GM12878 (cell line): ENCODE measurements around the gene MAP4. TPM values are rescaled to one million over a fixed set of nuclear protein-coding genes. Genes with fewer than 3 reads are reported as not detected.
"Not testable (repeated sequence)": the region's sequence is repeated elsewhere in the genome, so short reads cannot be mapped to it uniquely, and the experiment has no call there.

Experiments used
- ATAC-seq: fragments of 200-7000 bp; cut with Tn5 transposase; 3 replicates; pipeline ENCODE4 v1.9.1; 2020; ENCODE audit warnings: mild to moderate bottlenecking, moderate library complexity
- BruUV-seq: library from RNA; stranded (reverse); fragments of 400-500 nt; replicated peaks from 2 replicates; lab custom pipeline; 2021; lab: Mats Ljungman, UMichigan
- CTCF ChIA-PET: fragments of 300-600 bp; sonication (Branson Sonifier 250); formaldehyde crosslinking; extraction: SDS; loops from one replicate; lab custom pipeline; 2021; ENCODE audit warnings: inconsistent platforms; lab: Yijun Ruan, JAX
- POLR2A ChIA-PET: fragments of 350-600 bp; formaldehyde crosslinking; extraction: SDS; loops from one replicate; lab custom pipeline; 2021; ENCODE audit warnings: inconsistent platforms; lab: Charles Lee
- RAD21 ChIA-PET: fragments of 300-600 bp; sonication (Branson Sonifier 250); formaldehyde crosslinking; loops from one replicate; lab custom pipeline; 2023; ENCODE audit warnings: antibody characterized with exemption; ENCODE audit not compliant: unreplicated experiment; lab: Charles Lee
- SMC1A ChIA-PET: fragments of 300-600 bp; sonication (Branson Sonifier 250); formaldehyde crosslinking; loops from one replicate; lab custom pipeline; 2023; ENCODE audit not compliant: unreplicated experiment, uncharacterized antibody; lab: Charles Lee
- DNase-seq: peaks from one replicate; pipeline ENCODE4 v3.0.0-alpha.2; 2011; ENCODE audit warnings: low read depth, low spot score
- FAIRE-seq: peaks from 3 replicates; lab custom pipeline; 2011; peaks lifted over from hg19 to GRCh38; lab: Jason Lieb, UNC
- H2AFZ ChIP-seq: 2 replicates; pipeline ENCODE4 v1.6.0; 2011; ENCODE audit warnings: low read depth, low read length, control low read depth; ENCODE audit not compliant: control insufficient read depth
- H3K27ac ChIP-seq: 2 replicates; pipeline ENCODE4 v1.5.1; 2011; ENCODE audit warnings: control low read depth; ENCODE audit not compliant: control insufficient read depth, insufficient read depth
- H3K27me3 ChIP-seq, 2 experiments: replicated peaks in 1 of 2; 2 replicates each; pipeline versions ENCODE4 v1.6.0 to v1.6.1; 2011; ENCODE audit warnings: low read length in 1 of 2; ENCODE audit not compliant: control insufficient read depth in 2 of 2, insufficient read depth in 2 of 2
- H3K36me3 ChIP-seq, 2 experiments: 2 replicates each; pipeline ENCODE4 v1.5.1; 2011; ENCODE audit warnings: low read length in 1 of 2; ENCODE audit not compliant: control insufficient read depth in 2 of 2, insufficient read depth in 2 of 2
- H3K4me1 ChIP-seq: 2 replicates; pipeline ENCODE4 v1.6.1; 2011; ENCODE audit warnings: mild to moderate bottlenecking, low read length, moderate library complexity, mixed read lengths; ENCODE audit not compliant: control insufficient read depth, insufficient read depth
- H3K4me2 ChIP-seq: 2 replicates; pipeline ENCODE4 v1.6.0; 2011; ENCODE audit warnings: control low read depth; ENCODE audit not compliant: control insufficient read depth, insufficient read depth
- H3K4me3 ChIP-seq: fragments of 200-600 bp; sonication (generic); 2 replicates; pipeline ENCODE4 v1.5.1; 2016
- H3K79me2 ChIP-seq: 2 replicates; pipeline ENCODE4 v1.6.0; 2011; ENCODE audit warnings: low read length; ENCODE audit not compliant: control insufficient read depth, insufficient read depth
- H3K9ac ChIP-seq: 2 replicates; pipeline ENCODE4 v1.8.0; 2011; ENCODE audit warnings: low read length, control low read depth, mixed read lengths; ENCODE audit not compliant: control insufficient read depth, insufficient read depth
- H3K9me3 ChIP-seq: replicated peaks from 3 replicates; pipeline ENCODE4 v1.5.1; 2011; ENCODE audit warnings: mild to moderate bottlenecking, low read length; ENCODE audit not compliant: control insufficient read depth, insufficient read depth
- H4K20me1 ChIP-seq: 2 replicates; pipeline ENCODE4 v1.6.0; 2011; ENCODE audit not compliant: control insufficient read depth, insufficient read depth
- WGBS: methylation state at CpG from one replicate; pipeline ENCODE4 v1.1.6; 2016; ENCODE audit warnings: low lambda C conversion rate; ENCODE audit not compliant: insufficient replicate concordance, insufficient coverage; ENCODE audit errors: missing lambda C conversion rate; 5-methylcytosine and 5-hydroxymethylcytosine counted together
- in situ Hi-C: fragments of 300-500 bp; cut with MboI; formaldehyde crosslinking; loops from 9 replicates; pipeline ENCODE4 v1.14.3; 2018; ENCODE audit warnings: mixed read lengths
- intact Hi-C: fragments of 100-400 bp; cut with micrococcal nuclease; formaldehyde crosslinking; loops from one replicate; pipeline ENCODE4 v1.14.2; 2022; ENCODE audit not compliant: unreplicated experiment
- polyA plus RNA-seq, 11 experiments: library from polyadenylated mRNA; depleted of rRNA in 4 of 11; unstranded in 6 of 11; stranded (reverse) in 5 of 11; fragments of >200 nt; fragmentation: Nextera tagmentation in 4 of 11; fragmentation: Illumina TruSeq in 1 of 11; extraction: Ambion mirVana in 4 of 11; extraction: Trizol in 1 of 11; gene quantifications; 1 replicate in 1 of 11; 2 replicates in 10 of 11; pipeline versions ENCODE4 v1.2.1 to v1.2.3, GENCODE V29; 2011 to 2016; ENCODE audit warnings: inconsistent platforms in 2 of 11, missing spikeins in 2 of 11, low read depth in 1 of 11
- total RNA-seq, 4 experiments: library from RNA; depleted of rRNA in 3 of 4; stranded (reverse); fragments of >200 nt in 3 of 4; fragmentation: Illumina TruSeq in 1 of 4; extraction: Trizol in 1 of 4; gene quantifications; 2 replicates each; pipeline versions ENCODE4 v1.2.1 to v1.2.3, GENCODE V29; 2013 to 2021

Gene MAP4
- total and polyA plus RNA-seq, 10 of the 15 experiments (the other 5 are each of a cell fraction or from before 2014, with no cell fraction given), result 22.2 to 145 (median 47.2) TPM

GRCh38 chr3:48007361-48007760 lies 8.9 kb downstream of the MAP4 start:
- H3K9me3 ChIP-seq, FAIRE-seq, POLR2A ChIA-PET, H2AFZ ChIP-seq, H3K4me1 ChIP-seq, intact Hi-C loops, SMC1A ChIA-PET, ATAC-seq, DNase-seq, H3K36me3 ChIP-seq, H4K20me1 ChIP-seq, H3K27me3 ChIP-seq, CTCF ChIA-PET, H3K4me2 ChIP-seq, BruUV-seq, RAD21 ChIA-PET, H3K9ac ChIP-seq, H3K4me3 ChIP-seq, H3K27ac ChIP-seq, in situ Hi-C loops, H3K79me2 ChIP-seq: not testable (repeated sequence)
- 97% methylated on average over 5 of the region's 6 CpGs for WGBS

DNA sequence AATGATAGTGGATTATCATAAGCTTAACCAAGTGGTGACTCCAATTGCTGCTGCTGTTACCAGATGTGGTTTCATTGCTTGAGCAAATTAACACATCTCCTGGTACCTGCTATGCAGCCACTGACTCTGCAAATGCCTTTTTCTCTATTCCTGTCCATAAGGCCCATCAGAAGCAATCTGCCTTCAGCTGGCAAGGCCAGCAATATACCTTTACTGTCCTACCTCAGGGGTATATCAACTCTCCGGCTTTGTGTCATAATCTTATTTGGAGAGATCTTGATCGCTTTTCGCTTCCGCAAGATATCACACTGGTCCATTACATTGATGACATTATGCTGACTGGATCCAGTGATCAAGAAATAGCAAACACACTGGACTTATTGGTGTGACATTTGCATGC lies 9.4 kb downstream of the MAP4 start:
- CTCF ChIA-PET, ATAC-seq, RAD21 ChIA-PET, SMC1A ChIA-PET, H3K9ac ChIP-seq, H4K20me1 ChIP-seq, in situ Hi-C loops, H3K4me1 ChIP-seq, H3K4me3 ChIP-seq, H3K9me3 ChIP-seq, DNase-seq, FAIRE-seq, H2AFZ ChIP-seq, POLR2A ChIA-PET, intact Hi-C loops, H3K27me3 ChIP-seq, BruUV-seq, H3K79me2 ChIP-seq, H3K27ac ChIP-seq, H3K4me2 ChIP-seq, H3K36me3 ChIP-seq: not testable (repeated sequence)
- WGBS, result 100% methylated on average over 4 of the region's 4 CpGs
